Esophagus muscularis mucosa (tissue), 4 donors: ENCODE measurements around the gene TMTC2.

Experiments
- CTCF ChIP-seq, 3 experiments: fragments of 200-600 bp in 2 of 3; fragments of 450-650 bp in 1 of 3; sonication (generic) in 2 of 3; IDR thresholded peaks; one replicate each; pipeline ENCODE4 v1.5.1; 2017 to 2019; ENCODE audit warnings: antibody characterized with exemption in 3 of 3, mild to moderate bottlenecking in 2 of 3, moderate library complexity in 1 of 3
- EP300 ChIP-seq: sonication (generic); formaldehyde crosslinking; IDR thresholded peaks from one replicate; pipeline ENCODE4 v1.6.1; 2017; ENCODE audit warnings: antibody characterized with exemption
- POLR2AphosphoS5 ChIP-seq, 2 donors: sonication (generic); formaldehyde crosslinking; IDR thresholded peaks; one replicate each; pipeline ENCODE4 v1.6.1; 2017; ENCODE audit warnings: antibody characterized with exemption in 2 of 2

- TF ChIP-seq CTCF (IDR thresholded peaks at IDR 0.05) (no peak), EP300 (no peak), POLR2AphosphoS5 (IDR thresholded peaks at IDR 0.05) (no peak)
Measured at GRCh38 chr12:83016991-83017390, 330.3 kb downstream of the TMTC2 start.
